Fibroblast of skin of right quadriceps (primary cell): ENCODE measurements around the gene PPFIBP1.

Source experiments
- DNase-seq: peaks from one replicate; pipeline ENCODE4 v3.0.0-alpha.2; 2013

Gene PPFIBP1

GRCh38 chr12:27523642-27524493 is at the start of gene PPFIBP1:
Gene PPFIBP1, plus strand, starts transcription at chr12:27524206. Its CDS starts 109,191 bp downstream, at chr12:27633397.
- DNase-seq: peak; percentile 99

- peak; percentile 88 for DNase-seq
Observed at GRCh38 chr12:27474344-27474743, 49.7 kb upstream of the PPFIBP1 start.

GRCh38 chr12:27477049-27477448 is 47.0 kb upstream of the PPFIBP1 start:
- no peak for DNase-seq

GRCh38 chr12:27478949-27479348 is 45.1 kb upstream of the PPFIBP1 start:
- DNase-seq: no peak

- DNase-seq: no peak
Observed at GRCh38 chr12:27480016-27480415, 44.0 kb upstream of the PPFIBP1 start.

GRCh38 chr12:27486961-27487360 is 37.0 kb upstream of the PPFIBP1 start:
- DNase-seq: peak; percentile 69

GRCh38 chr12:27488479-27488878 is 35.5 kb upstream of the PPFIBP1 start:
- no peak for DNase-seq

GRCh38 chr12:27491226-27491625 is 32.8 kb upstream of the PPFIBP1 start:
- DNase-seq: no peak

- peak; percentile 13 for DNase-seq
Observed at GRCh38 chr12:27493260-27493940, 30.6 kb upstream of the PPFIBP1 start.

- DNase-seq: no peak
Observed at GRCh38 chr12:27497446-27497845, 26.6 kb upstream of the PPFIBP1 start.

- DNase-seq: no peak
Observed at GRCh38 chr12:27498149-27498548, 25.9 kb upstream of the PPFIBP1 start.

- DNase-seq: peak; percentile 45
Observed at GRCh38 chr12:27498761-27499160, 25.2 kb upstream of the PPFIBP1 start.

- DNase-seq: no peak
Observed at GRCh38 chr12:27499377-27499776, 24.6 kb upstream of the PPFIBP1 start.

- DNase-seq: no peak
Observed at GRCh38 chr12:27500546-27500945, 23.5 kb upstream of the PPFIBP1 start.

- no peak for DNase-seq
Observed at GRCh38 chr12:27502021-27502435, 22.0 kb upstream of the PPFIBP1 start.

GRCh38 chr12:27504507-27504906 is 19.5 kb upstream of the PPFIBP1 start:
- DNase-seq: peak; percentile 49

GRCh38 chr12:27505109-27505508 is 18.9 kb upstream of the PPFIBP1 start:
- peak; percentile 93 for DNase-seq

- DNase-seq: no peak
Observed at GRCh38 chr12:27505761-27506160, 18.2 kb upstream of the PPFIBP1 start.

GRCh38 chr12:27506645-27507189 is 17.3 kb upstream of the PPFIBP1 start:
- no peak for DNase-seq

GRCh38 chr12:27508736-27509431 is 15.1 kb upstream of the PPFIBP1 start:
- DNase-seq: no peak

GRCh38 chr12:27511031-27511722 is 12.8 kb upstream of the PPFIBP1 start:
- peak; percentile 46 for DNase-seq

- DNase-seq: no peak
Observed at GRCh38 chr12:27511723-27512045, 12.3 kb upstream of the PPFIBP1 start.
